HCT116 (cell line): ENCODE data around the gene ZNF133. TPM values are rescaled to one million over a fixed set of nuclear protein-coding genes. Genes with fewer than 3 reads are reported as not detected.

Source experiments
- ATAC-seq: fragments of 200-7000 bp; cut with Tn5 transposase; 2 replicates; pipeline ENCODE4 v1.9.1; 2020; ENCODE audit warnings: mild to moderate bottlenecking, moderate library complexity
- BruUV-seq: library from RNA; stranded (reverse); fragments of 400-500 nt; replicated peaks from 2 replicates; lab custom pipeline; 2021; lab: Mats Ljungman, UMichigan
- CTCF ChIA-PET: fragments of 300-600 bp; sonication (Branson Sonifier 250); formaldehyde crosslinking; loops from one replicate; lab custom pipeline; 2021; ENCODE audit warnings: antibody characterized with exemption; lab: Charles Lee
- POLR2A ChIA-PET: fragments of 300-600, 350-600 bp; sonication (Branson Sonifier 250); formaldehyde crosslinking; loops from one replicate; lab custom pipeline; 2021; ENCODE audit warnings: antibody characterized with exemption; lab: Charles Lee
- RAD21 ChIA-PET, 2 experiments: fragments of 300-600 bp; sonication (Branson Sonifier 250); formaldehyde crosslinking; loops; one replicate each; lab custom pipeline; 2023; ENCODE audit warnings: low total read pairs in 2 of 2; ENCODE audit not compliant: uncharacterized antibody in 2 of 2, unreplicated experiment in 2 of 2, low non-redundant PET in 1 of 2; lab: Charles Lee
- DNase-seq: peaks from one replicate; pipeline ENCODE4 v3.0.0-alpha.2; 2010; ENCODE audit warnings: low read depth, low spot score
- H2AFZ ChIP-seq: fragments of 200-600 bp; shearing (Covaris generic), sonication (generic); 2 replicates; pipeline ENCODE4 v1.6.1; 2017; ENCODE audit warnings: low read depth, mixed run types, mixed read lengths, antibody characterized with exemption, low read length; ENCODE audit not compliant: poor library complexity, severe bottlenecking
- H3K27ac ChIP-seq: 2 replicates; pipeline ENCODE4 v1.5.1; 2012; ENCODE audit warnings: low read depth, low read length
- H3K27me3 ChIP-seq: fragments of 200-600 bp; sonication (generic); 2 replicates; pipeline ENCODE4 v1.6.1; 2016; ENCODE audit warnings: mixed run types, low read length, mixed read lengths; ENCODE audit not compliant: insufficient read depth
- H3K36me3 ChIP-seq, 2 experiments: fragments of 200-500 bp in 1 of 2; fragments of 200-600 bp in 1 of 2; sonication (Bioruptor generic) in 1 of 2; sonication (generic) in 1 of 2; 2 replicates each; pipeline versions ENCODE4 v1.5.1 to v1.6.1; 2014 to 2016; ENCODE audit warnings: low read length in 2 of 2, inconsistent platforms in 1 of 2, mixed read lengths in 1 of 2, mixed run types in 1 of 2; ENCODE audit not compliant: insufficient read depth in 2 of 2, control insufficient read depth in 1 of 2
- H3K4me1 ChIP-seq, 2 experiments: fragments of 200-600 bp in 1 of 2; sonication (generic) in 1 of 2; 2 replicates each; pipeline versions ENCODE4 v1.5.1 to v1.6.1; 2012 to 2017; ENCODE audit warnings: low read length in 2 of 2, inconsistent platforms in 1 of 2, mild to moderate bottlenecking in 1 of 2, mixed read lengths in 1 of 2, mixed run types in 1 of 2, moderate library complexity in 1 of 2; ENCODE audit not compliant: insufficient read depth in 2 of 2, control insufficient read depth in 1 of 2
- H3K4me2 ChIP-seq: fragments of 200-600 bp; sonication (generic); 2 replicates; pipeline ENCODE4 v1.6.1; 2017; ENCODE audit warnings: mixed run types, low read length, mixed read lengths
- H3K4me3 ChIP-seq, 2 experiments: fragments of 200-600 bp in 1 of 2; sonication (generic) in 1 of 2; replicated peaks in 1 of 2; 2 replicates each; pipeline ENCODE4 v1.5.1; 2011 to 2016; ENCODE audit warnings: low read length in 2 of 2, control low read depth in 1 of 2, low read depth in 1 of 2, mild to moderate bottlenecking in 1 of 2, mixed read lengths in 1 of 2, mixed run types in 1 of 2
- H3K79me2 ChIP-seq: fragments of 200-600 bp; sonication (generic); 2 replicates; pipeline ENCODE4 v1.6.1; 2017; ENCODE audit warnings: mild to moderate bottlenecking, mixed run types, low read length, moderate library complexity, mixed read lengths; ENCODE audit not compliant: insufficient read depth
- H3K9ac ChIP-seq: fragments of 200-600 bp; sonication (generic); 2 replicates; pipeline ENCODE4 v1.6.1; 2016; ENCODE audit warnings: low read length, mixed read lengths
- H3K9me2 ChIP-seq: fragments of 200-600 bp; sonication (generic), shearing (Covaris generic); 2 replicates; pipeline ENCODE4 v1.6.1; 2017; ENCODE audit warnings: mixed run types, mild to moderate bottlenecking, moderate library complexity; ENCODE audit not compliant: insufficient read depth
- H3K9me3 ChIP-seq, 2 experiments: fragments of 200-500 bp in 1 of 2; fragments of 200-600 bp in 1 of 2; sonication (Bioruptor generic) in 1 of 2; sonication (generic) in 1 of 2; 2 replicates each; pipeline ENCODE4 v1.6.1; 2014 to 2017; ENCODE audit warnings: low read length in 2 of 2, mixed read lengths in 2 of 2, inconsistent platforms in 1 of 2, low read depth in 1 of 2, mild to moderate bottlenecking in 1 of 2, mixed run types in 1 of 2, moderate library complexity in 1 of 2; ENCODE audit not compliant: control insufficient read depth in 1 of 2, insufficient read depth in 1 of 2
- H4K20me1 ChIP-seq: fragments of 200-600 bp; sonication (generic), shearing (Covaris generic); 2 replicates; pipeline ENCODE4 v1.6.1; 2017; ENCODE audit warnings: mixed run types, mild to moderate bottlenecking, moderate library complexity; ENCODE audit not compliant: insufficient read depth
- CBX3 ChIP-seq: IDR thresholded peaks from 2 replicates; pipeline ENCODE4 v1.6.1; 2012; ENCODE audit warnings: low read depth
- ELF1 ChIP-seq: IDR thresholded peaks from 2 replicates; pipeline ENCODE4 v1.6.1; 2012; ENCODE audit warnings: low read depth, borderline replicate concordance
- FOSL1 ChIP-seq: IDR thresholded peaks from 2 replicates; pipeline ENCODE4 v1.6.1; 2012; ENCODE audit warnings: low read depth
- JUND ChIP-seq: IDR thresholded peaks from 2 replicates; pipeline ENCODE4 v1.6.1; 2012
- POLR2A ChIP-seq: IDR thresholded peaks from 2 replicates; pipeline ENCODE4 v1.7.0; 2011; ENCODE audit warnings: borderline replicate concordance; ENCODE audit not compliant: insufficient read depth, insufficient read length; ENCODE audit errors: extremely low read depth
- REST ChIP-seq: IDR thresholded peaks from 2 replicates; pipeline ENCODE4 v1.6.1; 2012; ENCODE audit warnings: low read depth
- SP1 ChIP-seq: IDR thresholded peaks from 2 replicates; pipeline ENCODE4 v1.6.1; 2012; ENCODE audit warnings: low read depth
- TCF7L2 ChIP-seq: IDR thresholded peaks from 2 replicates; pipeline ENCODE4 v1.7.0; 2011; ENCODE audit warnings: borderline replicate concordance, inconsistent platforms; ENCODE audit not compliant: insufficient read depth, insufficient read length; ENCODE audit errors: extremely low read depth
- ZBTB33 ChIP-seq: IDR thresholded peaks from 2 replicates; pipeline ENCODE4 v1.6.1; 2011; ENCODE audit warnings: mild to moderate bottlenecking, low read length, moderate library complexity; ENCODE audit not compliant: insufficient replicate concordance; ENCODE audit errors: extremely low read depth
- intact Hi-C: fragments of 100-400 bp; cut with micrococcal nuclease; formaldehyde crosslinking; loops from 2 replicates; pipeline ENCODE4 v1.10.0; 2022
- total RNA-seq: library from RNA; stranded (reverse); gene quantifications from one replicate; pipeline ENCODE4 v1.2.1, GENCODE V29; 2021; ENCODE audit not compliant: unreplicated experiment

Gene ZNF133
- total RNA-seq, 1 experiment from 2014 or later, result 9.3 TPM

- BruUV-seq, result no TSS peak
- CTCF ChIA-PET, result no interaction called here
Measured at GRCh38 chr20:18360635-18361034, 72.3 kb downstream of the ZNF133 start.

More at GRCh38 chr20:18360635-18361034, 72.3 kb downstream of the ZNF133 start:
- intact Hi-C loops, result no loop called here
- Histone ChIP-seq H3K4me1 (no peaks in the 10 kb centered on the region), H3K9me3 (no peaks in the 10 kb centered on the region), H4K20me1 (no peaks in the 10 kb centered on the region), H3K79me2 (no peaks in the 10 kb centered on the region), H3K27me3 (no peaks in the 10 kb centered on the region), H3K9ac (no peak overlapping the region), H2AFZ (no peak overlapping the region), H3K9me2 (no peaks in the 10 kb centered on the region), H3K27ac (no peak overlapping the region), H3K36me3 (no peaks in the 10 kb centered on the region), H3K4me2 (no peak overlapping the region), H3K4me3 (no peak overlapping the region)
- ATAC-seq (no peak; the same call in 1 of the 2 replicates), DNase-seq (no peak)
- POLR2A ChIA-PET, result no interaction called here
- RAD21 ChIA-PET, result no interaction called here
- TF ChIP-seq ZBTB33 (no peak), JUND (no peak), TCF7L2 (no peak), POLR2A (no peak), REST (no peak), SP1 (no peak), CBX3 (no peak), FOSL1 (no peak), ELF1 (no peak)
